Keratinocyte (primary cell): ENCODE data around the gene OR51G1. TPM values are rescaled to one million over a fixed set of nuclear protein-coding genes. Genes with fewer than 3 reads are reported as not detected.

Experiments
- DNase-seq: peaks from one replicate; pipeline ENCODE4 v3.0.0-alpha.2; 2011; ENCODE audit warnings: low read depth, missing footprints, low spot score
- FAIRE-seq: peaks from 2 replicates; lab custom pipeline; 2011; peaks lifted over from hg19 to GRCh38; lab: Jason Lieb, UNC
- H2AFZ ChIP-seq: 2 replicates; pipeline ENCODE4 v1.6.0; 2012; ENCODE audit warnings: low read length, control low read depth, inconsistent platforms; ENCODE audit not compliant: control insufficient read depth
- H3K27ac ChIP-seq: 2 replicates; pipeline ENCODE4 v1.5.1; 2011; ENCODE audit warnings: low read length; ENCODE audit not compliant: control insufficient read depth, insufficient read depth
- H3K27me3 ChIP-seq: 3 replicates; pipeline ENCODE4 v1.6.0; 2011; ENCODE audit warnings: low read length; ENCODE audit not compliant: control insufficient read depth, insufficient read depth; ENCODE audit errors: extremely low read depth
- H3K36me3 ChIP-seq, 2 experiments: 2 replicates in 1 of 2; 3 replicates in 1 of 2; pipeline ENCODE4 v1.5.1; 2011; ENCODE audit warnings: low read length in 2 of 2, mild to moderate bottlenecking in 1 of 2; ENCODE audit not compliant: control insufficient read depth in 2 of 2, insufficient read depth in 2 of 2; ENCODE audit errors: extremely low read depth in 1 of 2
- H3K4me1 ChIP-seq: 3 replicates; pipeline ENCODE4 v1.5.1; 2011; ENCODE audit warnings: low read length; ENCODE audit not compliant: control insufficient read depth, insufficient read depth; ENCODE audit errors: extremely low read depth
- H3K4me2 ChIP-seq: 3 replicates; pipeline ENCODE4 v1.6.0; 2011; ENCODE audit warnings: low read depth, low read length; ENCODE audit not compliant: control insufficient read depth, insufficient read depth; ENCODE audit errors: extremely low read depth
- H3K4me3 ChIP-seq, 3 experiments: fragments of 200-600 bp in 1 of 3; sonication (generic) in 1 of 3; 2 replicates in 2 of 3; 3 replicates in 1 of 3; pipeline ENCODE4 v1.5.1; 2011 to 2016; ENCODE audit warnings: low read length in 3 of 3, mild to moderate bottlenecking in 3 of 3, control low read depth in 2 of 3, inconsistent platforms in 1 of 3, low read depth in 1 of 3, mixed read lengths in 1 of 3, mixed run types in 1 of 3, moderate library complexity in 1 of 3; ENCODE audit not compliant: control insufficient read depth in 2 of 3, insufficient read depth in 2 of 3; ENCODE audit errors: extremely low read depth in 1 of 3
- H3K79me2 ChIP-seq: 2 replicates; pipeline ENCODE4 v1.6.0; 2012; ENCODE audit warnings: low read length; ENCODE audit not compliant: control insufficient read depth, insufficient read depth
- H3K9ac ChIP-seq: 3 replicates; pipeline ENCODE4 v1.6.0; 2011; ENCODE audit warnings: low read length; ENCODE audit not compliant: control insufficient read depth, insufficient read depth; ENCODE audit errors: extremely low read depth
- H3K9me1 ChIP-seq: 3 replicates; pipeline ENCODE4 v1.6.0; 2011; ENCODE audit warnings: low read length; ENCODE audit not compliant: control insufficient read depth, insufficient read depth; ENCODE audit errors: extremely low read depth
- H3K9me3 ChIP-seq: 2 replicates; pipeline ENCODE4 v1.5.1; 2012; ENCODE audit warnings: low read depth, low read length; ENCODE audit not compliant: control insufficient read depth
- H4K20me1 ChIP-seq: 3 replicates; pipeline ENCODE4 v1.6.0; 2011; ENCODE audit warnings: low read length; ENCODE audit not compliant: control insufficient read depth, insufficient read depth; ENCODE audit errors: extremely low read depth
- CTCF ChIP-seq, 3 experiments: IDR thresholded peaks in 1 of 3; conservative IDR thresholded peaks in 1 of 3; optimal IDR thresholded peaks in 1 of 3; 2 replicates in 2 of 3; 3 replicates in 1 of 3; pipeline versions ENCODE3 to v1.5.1; 2011; ENCODE audit warnings: low read length in 3 of 3, mild to moderate bottlenecking in 3 of 3, moderate library complexity in 2 of 3, control low read depth in 1 of 3, inconsistent platforms in 1 of 3; ENCODE audit not compliant: insufficient read depth in 2 of 3; ENCODE audit errors: extremely low read depth in 1 of 3
- EZH2 ChIP-seq: IDR thresholded peaks from one replicate; pipeline ENCODE4 v1.6.1; 2012; ENCODE audit warnings: inconsistent platforms, mild to moderate bottlenecking, low read length, moderate library complexity
- dilution Hi-C: fragments of 300-500 bp; cut with MboI; formaldehyde crosslinking; loops from one replicate; pipeline ENCODE4 v1.7.0; 2020; ENCODE audit warnings: low sequenced_read_pairs; ENCODE audit not compliant: extremely low pct_ligation_motif_present
- polyA plus RNA-seq, 5 experiments: library from polyadenylated mRNA; depleted of rRNA in 3 of 5; stranded (reverse) in 3 of 5; stranded (forward) in 1 of 5; unstranded in 1 of 5; fragments of >200 nt; gene quantifications; 1 replicate in 1 of 5; 2 replicates in 3 of 5; 3 replicates in 1 of 5; pipeline versions ENCODE4 v1.2.1 to v1.2.3, GENCODE V29; 2011 to 2012; ENCODE audit warnings: missing spikeins in 2 of 5, low read depth in 1 of 5, low replicate concordance in 1 of 5

The OR51G1 gene
- polyA plus RNA-seq, 1 donor (not counting 4 experiments of a cell fraction or from before 2014, with no cell fraction given) = not detected

- TF ChIP-seq CTCF (optimal IDR thresholded peaks at IDR 0.05 in 1 of 3, IDR thresholded peaks at IDR 0.05 in 1 of 3, conservative IDR thresholded peaks at IDR 0.05 in 1 of 3; ENCODE audit: extremely low read depth in 1 of 3, insufficient read depth in 2 of 3, low read length in 3 of 3) (no peak), EZH2 (no peak)
- no peak for DNase-seq
- no peaks in the 10 kb centered on the region for H3K27me3 ChIP-seq
- H3K9me1 ChIP-seq = no peaks in the 10 kb centered on the region
- H3K4me2 ChIP-seq = no peak overlapping the region
- no peak overlapping the region for H3K4me3 ChIP-seq
- H3K9ac ChIP-seq = no peak overlapping the region
- H4K20me1 ChIP-seq = no peaks in the 10 kb centered on the region
- H2AFZ ChIP-seq = no peak overlapping the region
- H3K79me2 ChIP-seq = no peaks in the 10 kb centered on the region
- no peak overlapping the region for H3K27ac ChIP-seq
- no peaks in the 10 kb centered on the region for H3K9me3 ChIP-seq
- no peak for FAIRE-seq
- H3K36me3 ChIP-seq = no peaks in the 10 kb centered on the region
- dilution Hi-C loops = no loop called here
- H3K4me1 ChIP-seq = no peaks in the 10 kb centered on the region
These were observed 41.6 kb downstream of the OR51G1 start for GRCh38 chr11:4882543-4882942.

- no peaks in the 10 kb centered on the region for H3K79me2 ChIP-seq
- no peaks in the 10 kb centered on the region for H3K9me3 ChIP-seq
- no peaks in the 10 kb centered on the region for H3K9me1 ChIP-seq
- no peak within 1 kb of the TSS for H2AFZ ChIP-seq
- H4K20me1 ChIP-seq = no peaks in the 10 kb centered on the region
- no peaks in the 10 kb centered on the region for H3K4me1 ChIP-seq
- no peak for TF ChIP-seq CTCF (optimal IDR thresholded peaks at IDR 0.05 in 1 of 3, IDR thresholded peaks at IDR 0.05 in 1 of 3, conservative IDR thresholded peaks at IDR 0.05 in 1 of 3; ENCODE audit: extremely low read depth in 1 of 3, insufficient read depth in 2 of 3, low read length in 3 of 3)
- TF ChIP-seq EZH2 = no peak
- no peaks in the 10 kb centered on the region for H3K27me3 ChIP-seq
- no peak for DNase-seq
- H3K27ac ChIP-seq = no peak within 1 kb of the TSS
- no peak for FAIRE-seq
- H3K36me3 ChIP-seq = no peaks in the 10 kb centered on the region
- H3K4me2 ChIP-seq = no peak within 1 kb of the TSS
- dilution Hi-C loops = no loop called here
- no peak within 1 kb of the TSS for H3K4me3 ChIP-seq
- no peak within 1 kb of the TSS for H3K9ac ChIP-seq
These were observed 42.2 kb downstream of the OR51G1 start, which contains the start of gene OR51T1 for GRCh38 chr11:4881860-4882500. Gene OR51T1, plus strand, starts transcription at chr11:4881900. Its CDS starts 0 bp downstream, at chr11:4881900.
